H1 (cell line): ENCODE data around the gene TMEM164. TPM values are rescaled to one million over a fixed set of nuclear protein-coding genes. Genes with fewer than 3 reads are reported as not detected.

Experiments
- CTCF ChIA-PET: fragments of 300-600 bp; sonication (Branson Sonifier 250); formaldehyde crosslinking; loops from one replicate; lab custom pipeline; 2021; ENCODE audit not compliant: partially characterized antibody; lab: Charles Lee
- POLR2A ChIA-PET: fragments of 300-600 bp; sonication (Branson Sonifier 250); formaldehyde crosslinking; loops from one replicate; lab custom pipeline; 2021; ENCODE audit warnings: inconsistent platforms; ENCODE audit not compliant: partially characterized antibody; lab: Charles Lee
- DNase-seq, 2 experiments: peaks; one replicate each; pipeline versions ENCODE4 v3.0.0 to v3.0.0-alpha.2; 2010 to 2022; ENCODE audit warnings: low spot score in 2 of 2, low read depth in 1 of 2, mixed read lengths in 1 of 2
- FAIRE-seq: peaks from 2 replicates; lab custom pipeline; 2011; peaks lifted over from hg19 to GRCh38; lab: Jason Lieb, UNC
- H2AFZ ChIP-seq: 2 replicates; pipeline ENCODE4 v1.8.1; 2012; ENCODE audit warnings: low read length, inconsistent platforms
- H2AK5ac ChIP-seq: 2 replicates; pipeline ENCODE4 v1.6.1; 2013; ENCODE audit warnings: low read depth, low read length
- H2BK120ac ChIP-seq: replicated peaks from 2 replicates; pipeline ENCODE3; 2013; ENCODE audit warnings: low read depth, low read length, inconsistent platforms
- H2BK12ac ChIP-seq: 2 replicates; pipeline ENCODE4 v1.6.1; 2013; ENCODE audit warnings: low read depth, low read length
- H2BK15ac ChIP-seq: 2 replicates; pipeline ENCODE4 v1.6.1; 2013; ENCODE audit warnings: low read length
- H2BK20ac ChIP-seq: 2 replicates; pipeline ENCODE4 v1.6.1; 2013; ENCODE audit warnings: low read length
- H2BK5ac ChIP-seq: 2 replicates; pipeline ENCODE4 v1.6.1; 2013; ENCODE audit warnings: low read depth, low read length
- H3K14ac ChIP-seq: 2 replicates; pipeline ENCODE4 v1.6.1; 2013; ENCODE audit warnings: inconsistent platforms; ENCODE audit not compliant: insufficient read length
- H3K18ac ChIP-seq: 2 replicates; pipeline ENCODE4 v1.6.1; 2013; ENCODE audit warnings: low read length; ENCODE audit errors: extremely low read depth
- H3K23ac ChIP-seq: 2 replicates; pipeline ENCODE4 v1.6.1; 2013; ENCODE audit warnings: inconsistent platforms; ENCODE audit not compliant: insufficient read length
- H3K23me2 ChIP-seq: 2 replicates; pipeline ENCODE4 v1.6.1; 2013; ENCODE audit warnings: low read depth, low read length
- H3K27ac ChIP-seq: 2 replicates; pipeline ENCODE4 v1.6.1; 2011; ENCODE audit warnings: low read depth, low read length, inconsistent platforms
- H3K27me3 ChIP-seq, 4 experiments: replicated peaks in 1 of 4; 1 replicate in 1 of 4; 2 replicates in 3 of 4; pipeline versions ENCODE4 v1.6.1 to v1.8.1; 2011 to 2013; ENCODE audit warnings: low read length in 3 of 4, mild to moderate bottlenecking in 3 of 4, inconsistent platforms in 2 of 4, mixed read lengths in 2 of 4, moderate library complexity in 1 of 4; ENCODE audit not compliant: control insufficient read depth in 3 of 4, insufficient read depth in 3 of 4; ENCODE audit errors: extremely low read depth in 1 of 4
- H3K36me3 ChIP-seq, 4 experiments: 2 replicates each; pipeline versions ENCODE4 v1.6.1 to v1.8.1; 2011 to 2013; ENCODE audit warnings: mild to moderate bottlenecking in 4 of 4, low read length in 3 of 4, moderate library complexity in 2 of 4, control low read depth in 1 of 4, inconsistent platforms in 1 of 4; ENCODE audit not compliant: insufficient read depth in 4 of 4, control insufficient read depth in 2 of 4
- H3K4ac ChIP-seq: replicated peaks from 2 replicates; pipeline ENCODE3; 2013; ENCODE audit warnings: low read length, low read depth, mixed read lengths, inconsistent platforms; ENCODE audit not compliant: insufficient read length
- H3K4me1 ChIP-seq, 4 experiments: replicated peaks in 1 of 4; 1 replicate in 1 of 4; 2 replicates in 3 of 4; pipeline versions ENCODE4 v1.6.1 to v1.8.1; 2011 to 2013; ENCODE audit warnings: low read length in 3 of 4, inconsistent platforms in 2 of 4, mixed read lengths in 1 of 4; ENCODE audit not compliant: insufficient read depth in 4 of 4, control insufficient read depth in 3 of 4
- H3K4me2 ChIP-seq, 2 experiments: 2 replicates each; pipeline versions ENCODE4 v1.6.1 to v1.8.1; 2011 to 2013; ENCODE audit warnings: low read depth in 2 of 2, low read length in 2 of 2, control low read depth in 1 of 2, inconsistent platforms in 1 of 2, mild to moderate bottlenecking in 1 of 2; ENCODE audit not compliant: insufficient read depth in 1 of 2
- H3K4me3 ChIP-seq, 4 experiments: fragments of 200-600, 300-600 bp in 1 of 4; sonication (generic), shearing (Covaris generic), sonication (Bioruptor Twin) in 1 of 4; 2 replicates each; pipeline versions ENCODE4 v1.5.1 to v1.8.1; 2011 to 2016; ENCODE audit warnings: low read length in 4 of 4, low read depth in 3 of 4, control low read depth in 2 of 4, inconsistent platforms in 2 of 4, mild to moderate bottlenecking in 2 of 4, mixed read lengths in 1 of 4, moderate library complexity in 1 of 4; ENCODE audit not compliant: insufficient read depth in 2 of 4; ENCODE audit errors: extremely low read depth in 1 of 4
- H3K56ac ChIP-seq: replicated peaks from 2 replicates; pipeline ENCODE3; 2013; ENCODE audit warnings: low read depth, mild to moderate bottlenecking, mixed read lengths, low read length, inconsistent platforms; ENCODE audit not compliant: insufficient read length
- H3K79me1 ChIP-seq: 2 replicates; pipeline ENCODE4 v1.6.1; 2013; ENCODE audit warnings: low read depth, low read length, control low read depth
- H3K79me2 ChIP-seq, 2 experiments: 2 replicates each; pipeline versions ENCODE4 v1.6.1 to v1.8.1; 2012 to 2013; ENCODE audit warnings: low read length in 2 of 2, mild to moderate bottlenecking in 2 of 2, inconsistent platforms in 1 of 2; ENCODE audit not compliant: insufficient read depth in 2 of 2, control insufficient read depth in 1 of 2
- H3K9ac ChIP-seq, 4 experiments: replicated peaks in 1 of 4; 1 replicate in 1 of 4; 2 replicates in 3 of 4; pipeline versions ENCODE4 v1.6.1 to v1.8.1; 2011 to 2013; ENCODE audit warnings: low read depth in 3 of 4, low read length in 3 of 4, control low read depth in 2 of 4, mild to moderate bottlenecking in 2 of 4, moderate library complexity in 2 of 4, inconsistent platforms in 1 of 4; ENCODE audit errors: extremely low read depth in 1 of 4
- H3K9me3 ChIP-seq, 2 experiments: 2 replicates each; pipeline versions ENCODE4 v1.6.1 to v1.8.1; 2012 to 2013; ENCODE audit warnings: mild to moderate bottlenecking in 2 of 2, moderate library complexity in 2 of 2, control low read depth in 1 of 2, inconsistent platforms in 1 of 2, low read depth in 1 of 2, low read length in 1 of 2, mixed read lengths in 1 of 2; ENCODE audit not compliant: insufficient read depth in 2 of 2
- H4K20me1 ChIP-seq, 2 experiments: replicated peaks in 1 of 2; 2 replicates each; pipeline versions ENCODE3 to v1.8.1; 2011 to 2013; ENCODE audit warnings: inconsistent platforms in 2 of 2, low read length in 2 of 2, mild to moderate bottlenecking in 1 of 2; ENCODE audit not compliant: insufficient read depth in 2 of 2, control insufficient read depth in 1 of 2
- H4K5ac ChIP-seq: 2 replicates; pipeline ENCODE4 v1.6.1; 2013; ENCODE audit warnings: low read length, low read depth, mixed read lengths, inconsistent platforms; ENCODE audit not compliant: insufficient read length
- H4K8ac ChIP-seq: 2 replicates; pipeline ENCODE4 v1.8.0; 2013; ENCODE audit warnings: mild to moderate bottlenecking, moderate library complexity, low read length, inconsistent platforms; ENCODE audit not compliant: insufficient read depth; ENCODE audit errors: extremely low read depth
- H4K91ac ChIP-seq: replicated peaks from 2 replicates; pipeline ENCODE3; 2013; ENCODE audit warnings: low read length, mixed read lengths, inconsistent platforms; ENCODE audit not compliant: insufficient read length
- CHD2 ChIP-seq: IDR thresholded peaks from 2 replicates; pipeline ENCODE4 v1.6.1; 2012; ENCODE audit warnings: low read length, improper control_type of control experiment
- RAD21 ChIP-seq, 2 experiments: IDR thresholded peaks in 1 of 2; conservative IDR thresholded peaks in 1 of 2; 2 replicates each; pipeline ENCODE4 v1.6.1; 2011; ENCODE audit warnings: low read depth in 2 of 2, low read length in 2 of 2, improper control_type of control experiment in 1 of 2, inconsistent platforms in 1 of 2, mild to moderate bottlenecking in 1 of 2, moderate library complexity in 1 of 2
- WGBS, 2 experiments: shearing (Covaris generic) in 1 of 2; methylation state at CpG; one replicate each; pipeline versions ENCODE4 v1.1.6 to v1.1.7; 2013 to 2015; ENCODE audit warnings: low lambda C conversion rate in 2 of 2, mixed read lengths in 2 of 2, inconsistent platforms in 1 of 2, low coverage in 1 of 2, missing lambda C conversion rate in 1 of 2; ENCODE audit not compliant: insufficient replicate concordance in 2 of 2, insufficient coverage in 1 of 2, insufficient read length in 1 of 2; ENCODE audit errors: extremely low coverage in 1 of 2, missing lambda C conversion rate in 1 of 2; 5-methylcytosine and 5-hydroxymethylcytosine counted together
- polyA plus RNA-seq, 7 experiments: library from polyadenylated mRNA; depleted of rRNA in 3 of 7; stranded (reverse) in 5 of 7; unstranded in 2 of 7; fragments of >200 nt in 5 of 7; fragments of 200-250 nt in 2 of 7; gene quantifications; 1 replicate in 5 of 7; 2 replicates in 1 of 7; 4 replicates in 1 of 7; pipeline versions ENCODE4 v1.2.1 to v1.2.3, GENCODE V29; 2011 to 2013; ENCODE audit warnings: missing spikeins in 2 of 7, mixed read lengths in 2 of 7
- total RNA-seq: library from RNA; stranded (reverse); fragmentation: NEBNext Ultra II Directional; extraction: Animal tissue kit (Norgen Biotek cat#: 25700); gene quantifications from 2 replicates; pipeline ENCODE4 v1.2.1, GENCODE V29; 2021

TMEM164 gene
- total and polyA plus RNA-seq, 2 of the 8 experiments (the other 6 are each of a cell fraction or from before 2014, with no cell fraction given): 7.3 to 14.8 TPM

DNA sequence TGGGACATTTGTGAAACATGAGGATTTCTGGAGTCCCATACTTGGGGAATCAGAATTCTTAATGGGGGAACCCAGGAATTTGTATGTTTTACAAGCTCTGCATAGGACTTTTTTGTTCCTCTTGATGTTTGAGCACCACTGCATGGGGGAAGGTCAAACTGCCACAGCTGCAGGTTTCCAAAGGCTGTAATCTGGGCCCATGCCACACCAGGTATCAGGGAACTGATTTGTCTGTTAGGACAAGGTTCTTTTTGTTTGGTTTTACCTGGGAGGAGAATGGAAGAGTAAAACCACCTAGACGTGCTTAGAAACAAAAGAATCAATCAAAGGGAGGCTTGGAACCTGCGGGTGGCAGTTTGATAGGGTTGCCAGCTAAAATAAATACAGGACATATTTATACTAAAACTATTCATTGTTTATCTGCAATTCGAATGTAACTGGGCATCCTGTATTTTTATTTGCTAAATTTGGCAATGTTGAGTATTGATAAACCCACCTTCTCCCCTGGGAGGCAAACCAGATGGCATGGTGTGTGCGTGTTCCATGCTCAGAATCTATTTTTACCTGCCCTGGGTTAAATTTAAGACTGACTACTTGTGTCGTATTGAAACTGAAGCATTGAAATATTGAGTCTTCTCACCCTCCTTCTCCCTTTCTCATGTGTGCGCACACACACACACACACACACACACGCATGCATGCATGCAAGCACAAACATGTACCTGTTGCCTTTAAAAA is 63.7 kb downstream of the TMEM164 start:
- Histone ChIP-seq H2BK12ac (no peak overlapping the region), H3K79me1 (no peaks in the 10 kb centered on the region), H2BK20ac (no peak overlapping the region), H4K5ac (no peak overlapping the region), H3K27me3 (no peaks in the 10 kb centered on the region), H3K4me3 (no peak overlapping the region), H3K56ac (no peak overlapping the region), H2AFZ (no peak overlapping the region), H2AK5ac (no peak overlapping the region), H3K9ac (no peak overlapping the region), H3K23me2 (no peaks in the 10 kb centered on the region), H3K4me1 (no peaks in the 10 kb centered on the region), H4K8ac (no peak overlapping the region), H3K18ac (no peak overlapping the region), H3K27ac (no peak overlapping the region), H3K79me2 (no peaks in the 10 kb centered on the region), H2BK15ac (no peak overlapping the region), H2BK120ac (no peak overlapping the region), H3K4ac (no peak overlapping the region), H3K23ac (no peak overlapping the region), H2BK5ac (no peak overlapping the region), H3K36me3 (no peaks in the 10 kb centered on the region), H4K91ac (no peak overlapping the region), H3K9me3 (no peaks in the 10 kb centered on the region), H3K14ac (no peak overlapping the region), H3K4me2 (no peak overlapping the region), H4K20me1 (no peaks in the 10 kb centered on the region)
- CTCF ChIA-PET: no interaction called here
- FAIRE-seq (no peak), DNase-seq (no peak)
- peak in 1 of 2 experiments; percentile 13; a peak in 1 of 4 replicates for TF ChIP-seq RAD21 (IDR thresholded peaks at IDR 0.05 in 1 of 2, conservative IDR thresholded peaks at IDR 0.05 in 1 of 2; ENCODE audit: low read depth in 2 of 2, low read length in 2 of 2)
- no peak for TF ChIP-seq CHD2
- POLR2A ChIA-PET: no interaction called here
- WGBS, 2 experiments: 77% methylated on average over 7 of the region's 7 CpGs; no CpG with 5 or more reads in 1 of the 2 experiments
